NCI-H82 (cell line): Measurements from ENCODE around the gene MIXL1.
"Not testable (repeated sequence)": the region's sequence is repeated elsewhere in the genome, so short reads cannot be mapped to it uniquely, and the experiment has no call there.

ENCODE experiments used
- DNase-seq: peaks from one replicate; lab custom pipeline; 2025; lab: John Stamatoyannopoulos, UW

MIXL1 gene

DNA sequence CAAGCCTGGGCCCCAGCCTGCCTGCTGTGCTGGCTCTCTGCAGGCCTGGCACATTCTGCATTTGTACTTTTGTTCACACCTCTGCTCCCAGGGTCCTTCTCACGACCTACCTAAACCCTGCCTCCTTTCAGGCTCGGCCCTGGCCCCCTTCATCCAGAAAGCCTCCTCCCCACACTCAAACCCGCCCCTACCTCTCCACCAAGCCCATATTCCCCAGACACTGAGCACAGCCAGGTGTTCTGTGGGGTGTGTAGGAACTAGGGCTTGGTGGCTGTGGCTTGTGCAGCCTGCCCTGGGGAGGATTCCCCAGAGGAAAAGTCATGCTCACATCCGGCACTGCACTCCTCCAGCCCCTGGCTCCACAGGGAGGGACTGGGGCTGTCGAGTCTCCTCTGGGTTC, 8.2 kb upstream of the MIXL1 start:
- no peak for DNase-seq

DNA sequence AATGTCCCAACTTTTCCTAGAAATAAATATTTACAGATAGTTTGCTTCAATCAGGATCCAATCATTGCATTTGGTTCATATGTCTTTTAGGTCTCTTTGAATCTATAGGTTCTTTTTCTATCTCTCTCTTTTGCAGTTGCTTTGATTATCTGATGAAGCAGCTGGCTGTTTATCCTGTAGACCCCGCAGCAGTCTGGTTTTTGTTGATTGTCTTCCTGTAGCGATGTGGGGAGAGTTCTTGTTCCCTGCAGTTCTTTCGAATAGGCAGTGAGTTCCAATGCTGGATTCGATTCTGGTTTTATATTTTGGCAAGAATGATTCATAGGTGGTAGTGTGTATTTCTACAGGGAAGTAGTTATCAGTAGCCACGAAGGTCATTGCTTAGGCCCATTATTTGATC, 7.4 kb upstream of the MIXL1 start:
- no peak for DNase-seq

DNA sequence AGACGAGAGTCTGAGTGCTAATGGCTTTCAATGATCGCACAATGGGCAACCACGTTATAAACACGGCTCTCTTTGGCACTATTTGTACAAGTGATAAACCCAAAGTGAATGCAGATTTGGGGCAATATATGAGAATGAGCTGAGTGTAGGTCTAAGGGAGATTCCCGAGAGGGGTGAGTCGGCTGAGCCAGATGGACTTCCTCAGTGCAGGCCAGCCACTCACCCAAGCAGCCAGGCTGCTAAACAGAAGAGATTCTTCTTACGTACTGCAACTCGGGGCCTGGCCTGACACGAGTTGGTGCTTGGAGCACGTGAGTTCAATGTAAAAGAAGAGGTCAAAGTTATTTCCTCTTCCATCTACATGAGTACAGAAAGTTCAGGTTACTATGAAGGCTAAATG, 6.2 kb upstream of the MIXL1 start:
- no peak for DNase-seq

DNA sequence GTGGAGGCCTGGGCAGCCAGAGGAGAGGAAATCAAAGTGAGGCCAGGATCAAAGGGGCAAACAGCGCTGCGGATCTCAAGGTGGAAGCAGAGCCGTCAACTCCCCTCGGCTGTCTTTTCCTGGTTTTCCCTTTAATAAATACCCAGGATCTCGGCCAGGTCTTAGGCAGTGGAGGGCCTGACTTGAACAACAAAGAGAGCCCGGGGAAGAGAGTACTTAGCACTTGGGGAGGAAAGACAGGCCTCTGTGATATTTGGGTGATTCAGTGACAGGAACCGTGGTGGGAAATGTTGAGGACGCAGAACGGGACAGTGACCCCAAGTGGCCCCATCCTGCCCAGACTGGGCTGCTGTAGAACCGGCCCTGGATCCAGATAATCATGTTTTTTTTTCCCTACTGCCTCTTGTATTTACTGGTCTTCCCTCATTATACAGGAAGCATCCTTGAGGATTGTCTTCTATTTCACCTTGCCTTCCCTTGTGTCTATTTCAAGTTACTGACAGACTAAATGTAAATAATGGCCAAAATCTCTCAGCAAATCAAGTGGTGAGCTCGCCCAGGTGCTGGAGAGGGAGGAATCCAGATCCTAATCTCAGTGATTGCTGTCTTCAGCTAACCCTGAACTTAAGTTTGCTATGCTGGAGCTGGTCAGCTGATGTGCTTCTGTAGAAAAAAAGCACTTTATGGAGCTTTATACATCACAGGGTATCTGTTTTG, 2.8 kb upstream of the MIXL1 start:
- no peak for DNase-seq

DNA sequence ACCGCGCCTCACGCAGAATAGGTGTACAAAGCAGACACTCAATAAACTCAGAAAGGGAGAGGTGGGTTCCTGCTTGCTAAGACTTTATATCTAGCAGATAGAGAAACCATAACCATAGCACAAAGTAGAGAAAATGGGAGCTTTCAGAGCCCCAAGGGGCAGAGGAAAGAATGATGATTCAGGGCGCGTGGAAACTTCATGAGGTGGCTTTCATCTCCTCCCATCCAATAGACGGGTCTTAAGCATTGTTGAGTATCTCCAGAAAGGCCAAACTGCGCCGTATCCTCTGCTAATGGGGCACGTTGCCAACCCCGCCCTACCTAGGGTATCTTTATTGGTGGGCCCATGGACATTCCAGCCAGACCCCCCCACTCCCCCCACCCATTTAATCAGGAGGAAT, 778 bp upstream of the MIXL1 start:
- DNase-seq = no peak

DNA sequence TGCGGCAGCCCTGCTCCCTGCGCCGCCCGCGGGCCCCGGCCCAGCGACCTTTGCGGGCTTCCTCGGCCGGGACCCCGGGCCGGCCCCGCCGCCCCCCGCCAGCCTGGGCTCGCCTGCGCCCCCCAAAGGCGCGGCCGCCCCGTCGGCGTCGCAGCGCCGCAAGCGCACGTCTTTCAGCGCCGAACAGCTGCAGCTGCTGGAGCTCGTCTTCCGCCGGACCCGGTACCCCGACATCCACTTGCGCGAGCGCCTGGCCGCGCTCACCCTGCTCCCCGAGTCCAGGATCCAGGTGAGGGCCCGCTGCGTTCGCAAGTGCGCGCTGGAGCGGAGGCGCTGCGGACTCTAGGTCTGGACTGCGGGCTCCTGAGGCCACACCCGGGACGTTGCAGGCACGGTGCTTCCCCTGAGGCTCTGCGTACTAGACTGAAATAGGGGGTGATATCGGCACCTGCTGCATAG, 351 bp downstream of the MIXL1 start:
- DNase-seq = peak; percentile 68

DNA sequence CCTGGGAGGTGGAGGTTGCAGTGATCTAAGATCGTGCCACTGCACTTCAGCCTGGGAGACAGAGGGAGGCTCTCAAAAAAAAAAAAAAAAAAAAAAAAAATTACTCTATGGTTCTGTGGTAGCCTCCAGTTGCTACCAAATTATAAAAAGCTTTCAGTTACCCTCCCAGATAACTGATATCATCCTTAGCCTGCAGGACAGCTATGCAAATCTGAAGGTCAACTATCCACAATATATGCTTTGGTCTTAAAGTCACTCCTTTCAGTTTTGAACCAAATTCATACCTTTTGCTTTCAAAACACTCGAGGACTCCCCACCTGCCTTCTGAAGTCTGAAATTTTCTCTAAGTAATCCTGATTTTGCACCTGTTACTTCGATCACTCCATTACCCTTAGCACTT, 3.1 kb downstream of the MIXL1 start:
- DNase-seq = no peak

DNA sequence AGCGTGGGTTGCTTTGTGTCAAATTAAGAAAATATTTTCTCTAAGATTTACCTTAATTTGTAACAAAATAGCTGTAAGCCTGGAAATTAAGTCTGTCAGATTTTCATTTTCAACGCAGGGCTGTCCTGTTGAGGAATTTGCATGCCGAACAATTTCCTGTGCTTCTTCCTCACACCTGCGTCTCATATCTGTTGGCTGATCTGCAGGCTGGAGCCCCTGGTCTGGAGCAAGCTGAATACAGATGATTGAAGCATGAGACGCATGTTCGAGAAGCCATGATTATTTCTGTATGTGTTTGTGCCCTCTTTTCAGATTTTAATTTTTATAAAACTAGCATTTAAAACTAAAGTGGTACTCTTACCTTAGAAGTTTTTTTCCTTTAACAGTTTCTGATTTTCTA, 9.8 kb downstream of the MIXL1 start:
- DNase-seq = no peak

DNA sequence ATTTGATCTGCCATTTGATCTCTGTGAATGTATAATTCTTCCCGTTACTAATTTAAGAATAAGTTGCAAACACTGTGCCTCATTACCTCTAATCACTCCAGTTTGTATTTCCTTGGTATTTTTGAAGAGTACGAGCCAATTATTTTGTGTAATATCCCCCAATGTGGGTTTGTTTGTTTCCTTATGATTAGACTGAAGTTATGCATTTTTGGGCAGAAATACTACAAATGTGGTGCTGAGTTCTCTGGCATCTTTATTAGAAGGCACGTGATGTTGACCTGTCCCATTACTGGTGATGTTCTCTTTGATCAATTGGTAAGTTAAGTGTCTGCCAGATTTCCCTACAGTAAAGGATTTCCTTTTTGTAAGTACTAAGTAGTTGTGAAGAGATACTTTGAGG, 10.3 kb downstream of the MIXL1 start:
- DNase-seq = no peak

DNA sequence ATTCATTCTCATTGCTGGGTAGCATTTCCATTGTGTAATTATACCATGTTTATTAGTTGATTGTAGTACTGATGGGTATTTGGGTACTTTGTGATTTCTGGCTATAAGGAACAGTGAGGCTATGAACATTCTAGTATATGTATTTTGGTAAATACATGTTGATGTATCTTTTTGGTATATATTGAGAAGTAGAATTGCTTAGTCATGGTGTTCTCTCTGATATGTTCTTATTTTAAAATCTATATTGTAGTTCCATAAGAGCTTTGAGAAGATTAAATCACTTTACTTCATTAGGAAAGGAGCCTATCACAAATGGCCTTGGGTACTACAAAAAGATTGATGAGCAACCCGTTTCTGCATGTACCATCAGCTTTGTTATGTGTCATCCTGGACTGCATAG, 13.4 kb downstream of the MIXL1 start:
- no peak for DNase-seq

DNA sequence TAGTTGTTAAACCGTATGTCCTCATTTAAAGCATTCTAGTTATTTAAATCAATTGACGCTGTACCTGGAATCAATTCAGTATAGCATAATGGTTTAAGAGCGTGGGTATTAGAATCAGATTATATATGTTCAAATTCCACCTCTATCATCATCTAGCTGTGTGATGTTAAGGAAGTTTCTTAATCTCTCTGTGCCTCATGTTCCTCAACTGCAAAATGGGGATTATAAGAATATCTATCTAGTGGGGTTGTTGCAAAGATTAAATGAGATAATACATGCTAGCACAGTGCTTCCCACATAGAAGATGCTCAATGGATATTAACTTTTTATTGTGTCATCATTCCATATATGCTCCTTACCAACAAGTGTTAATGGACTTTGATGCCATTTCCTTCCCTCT, 16.0 kb downstream of the MIXL1 start:
- DNase-seq = no peak

DNA sequence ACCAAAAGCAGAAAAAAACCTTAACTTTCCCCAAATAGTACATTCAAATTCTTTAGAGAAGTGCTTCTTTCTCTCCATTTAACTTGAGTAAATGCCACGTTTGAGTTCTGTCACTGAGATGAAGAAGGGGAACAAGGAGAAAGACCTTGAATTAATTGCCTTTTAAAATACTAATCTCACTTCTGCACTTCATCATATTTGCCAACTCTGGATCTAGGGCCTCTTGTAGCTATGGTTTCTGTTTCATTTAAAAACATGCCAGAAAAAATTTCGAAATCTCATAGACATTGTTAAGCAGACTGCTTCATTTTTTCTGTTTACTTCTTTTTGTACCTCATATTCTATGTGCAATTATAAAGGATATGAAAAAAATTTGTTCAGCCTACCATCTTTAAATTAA, 24.6 kb downstream of the MIXL1 start:
- DNase-seq = no peak

DNA sequence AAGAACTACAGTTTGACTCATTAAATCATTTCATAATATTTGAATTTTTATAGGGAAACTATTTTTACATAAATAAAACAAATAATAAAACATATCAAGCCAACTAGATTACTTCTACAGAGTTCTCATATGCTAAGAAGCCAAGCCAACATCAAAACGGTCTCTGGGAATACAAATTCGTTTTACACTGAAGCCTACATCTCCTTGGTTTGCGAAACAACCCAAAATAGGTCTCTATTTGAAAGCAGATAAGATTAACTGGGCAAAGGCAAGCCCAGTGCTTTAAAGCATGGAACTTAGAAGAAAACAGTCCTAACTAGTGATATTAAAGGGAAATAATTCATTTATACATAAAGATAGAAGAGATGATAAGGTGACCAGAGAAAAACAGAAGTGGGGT, 25.3 kb downstream of the MIXL1 start:
- no peak for DNase-seq

DNA sequence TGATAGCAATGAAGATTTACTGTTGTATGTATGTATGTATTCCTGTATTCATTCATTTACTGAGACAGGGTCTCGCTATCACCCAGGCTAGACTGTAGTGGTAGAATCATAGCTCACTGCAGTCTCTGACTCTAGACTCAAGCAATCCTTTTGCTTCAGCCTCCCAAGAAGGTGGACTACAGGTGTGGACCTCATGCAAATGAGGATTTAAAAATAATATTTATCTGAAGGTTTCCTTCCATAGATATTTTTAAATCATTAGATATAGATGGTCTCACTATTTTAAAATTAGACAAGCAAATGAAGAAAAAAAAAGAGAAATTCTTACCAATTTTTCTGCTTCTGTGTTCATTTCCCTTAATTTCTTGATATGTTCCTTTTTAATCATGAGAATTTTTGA, 27.0 kb downstream of the MIXL1 start:
- DNase-seq = no peak

DNA sequence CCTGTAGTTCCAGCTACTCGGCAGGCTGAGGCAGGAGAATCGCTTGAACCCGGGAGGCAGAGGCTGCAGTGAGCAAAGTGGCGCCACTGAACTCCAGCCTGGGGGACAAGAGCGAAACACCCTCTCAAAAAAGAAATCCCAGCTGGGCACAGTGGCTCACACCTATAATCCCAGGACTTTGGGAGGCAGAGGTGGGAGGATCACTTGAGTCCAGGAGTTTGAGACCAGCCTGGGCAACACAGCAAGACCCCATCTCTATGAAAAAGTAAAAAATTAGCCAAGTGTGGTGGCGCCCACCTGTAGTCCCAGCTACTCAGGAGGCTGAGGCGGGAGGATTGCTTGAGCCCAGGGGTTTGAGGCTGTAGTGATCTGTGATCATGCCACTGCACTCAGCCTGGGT, 29.4 kb downstream of the MIXL1 start:
- not testable (repeated sequence) for DNase-seq

DNA sequence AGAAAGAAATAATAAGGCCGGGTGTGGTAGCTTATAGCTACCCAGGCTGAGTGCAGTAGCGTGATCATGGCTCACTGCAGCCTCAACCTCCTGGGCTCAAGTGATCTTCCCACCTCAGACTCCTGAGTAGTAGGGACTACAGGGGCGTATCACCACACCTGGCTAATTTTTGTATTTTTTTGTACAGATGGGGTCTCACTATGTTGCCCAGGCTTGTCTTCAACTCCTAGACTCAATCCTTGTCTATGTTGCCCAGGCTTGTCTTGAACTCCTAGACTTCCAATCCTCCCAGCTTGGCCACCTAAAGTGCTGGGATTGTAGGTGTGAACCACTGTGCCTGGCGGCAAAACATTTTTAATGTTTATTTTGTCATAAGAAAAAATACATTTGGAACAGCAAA, 30.5 kb downstream of the MIXL1 start:
- no peak for DNase-seq

DNA sequence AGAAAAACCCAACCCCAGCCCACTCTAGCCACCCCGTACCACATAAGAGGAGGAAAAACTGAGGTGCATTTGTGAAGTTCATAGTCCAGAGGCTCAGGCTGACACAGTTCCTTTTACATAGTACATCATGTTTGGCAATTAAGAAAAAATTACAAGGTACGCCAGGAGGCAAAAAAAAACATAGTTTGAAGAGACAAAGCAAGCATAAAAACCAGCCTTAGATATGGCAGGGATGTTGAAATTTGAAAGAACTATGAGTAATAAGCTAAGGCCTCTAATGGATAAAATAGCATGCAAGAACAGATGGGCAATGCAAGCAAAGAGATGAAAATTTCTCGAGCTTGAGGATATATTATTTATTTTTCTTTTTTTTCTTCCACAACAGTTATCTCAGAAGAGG, 31.9 kb downstream of the MIXL1 start:
- DNase-seq = no peak

DNA sequence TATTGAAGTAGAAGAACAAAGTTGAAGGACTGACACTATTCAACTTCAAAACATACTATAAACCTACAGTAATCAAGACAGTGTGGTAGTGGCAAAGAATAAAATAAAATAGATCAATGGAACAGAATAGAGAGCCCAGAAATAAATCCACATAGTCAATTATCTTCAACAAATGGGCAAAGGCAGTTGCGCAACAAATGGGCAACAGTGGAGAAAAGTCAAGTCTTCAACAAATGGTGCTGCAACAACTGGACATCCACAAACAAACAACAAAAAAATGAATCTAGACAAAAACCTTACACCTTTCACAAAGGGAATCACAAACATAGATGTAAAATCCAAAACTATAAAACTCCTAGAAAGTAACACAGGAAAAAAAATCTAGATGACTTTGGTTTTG, 38.4 kb downstream of the MIXL1 start:
- DNase-seq = no peak

DNA sequence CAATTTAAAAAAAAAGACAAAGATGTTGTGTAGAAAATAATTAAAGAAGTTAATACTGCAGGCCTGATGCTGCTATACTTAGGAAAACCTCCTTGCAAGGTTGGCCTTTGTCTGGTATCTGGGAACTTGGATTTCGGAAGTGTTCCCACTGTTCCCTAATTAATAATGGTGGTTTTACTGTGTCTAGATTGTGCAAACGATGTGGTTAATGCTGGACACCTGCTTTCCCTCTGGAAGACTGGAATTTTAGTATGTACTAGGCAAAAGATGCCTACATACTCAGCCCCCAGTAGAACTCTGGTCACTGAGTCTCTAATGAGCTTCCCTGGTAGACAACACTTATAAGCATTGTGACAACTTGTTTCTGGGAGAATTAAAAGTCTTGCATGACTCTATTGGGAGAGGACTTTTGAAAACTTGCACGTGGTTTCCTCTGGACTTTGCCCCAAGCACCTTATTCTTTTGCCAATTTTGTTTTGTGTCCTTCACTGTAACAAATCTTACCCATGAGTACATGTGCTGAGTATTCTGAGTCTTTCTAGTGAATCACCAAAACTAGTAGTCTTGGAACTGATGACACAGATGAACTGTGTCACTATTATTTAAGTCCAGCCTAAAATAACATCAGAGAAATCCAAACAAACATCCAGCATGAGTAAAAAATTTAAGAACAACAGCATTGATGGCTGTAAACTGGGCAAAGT, 45.1 kb downstream of the MIXL1 start:
- DNase-seq = no peak

DNA sequence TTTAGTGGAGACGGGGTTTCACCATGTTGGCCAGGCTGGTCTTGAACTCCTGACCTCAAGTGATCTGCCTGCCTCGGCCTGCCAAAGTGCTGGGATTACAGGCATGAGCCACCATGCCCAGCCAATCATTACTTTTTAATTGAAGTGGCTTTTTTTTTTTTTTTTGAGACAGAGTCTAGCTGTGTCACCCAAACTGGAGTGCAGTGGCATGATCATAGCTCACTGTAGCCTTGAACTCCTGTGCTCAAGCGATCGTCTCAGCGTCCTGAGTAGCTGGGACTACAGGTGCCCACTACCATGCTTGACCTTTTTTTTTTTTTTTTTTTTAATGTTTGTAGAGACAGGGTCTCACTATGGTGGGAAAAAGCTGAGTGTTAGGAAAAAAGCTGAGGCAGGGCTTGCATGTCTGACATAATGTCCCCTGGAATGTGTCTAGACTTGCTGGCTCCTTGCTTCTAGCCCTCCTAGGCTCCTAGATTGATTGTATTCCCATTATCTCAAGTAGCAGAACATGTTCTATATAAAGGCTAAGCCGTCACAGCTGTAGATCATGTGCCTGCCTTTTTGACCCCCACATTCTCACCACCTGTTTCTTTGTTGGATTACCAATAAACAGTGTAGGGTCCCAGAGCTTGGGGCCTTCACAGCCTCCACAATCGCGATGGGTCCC, 48.9 kb downstream of the MIXL1 start:
- DNase-seq = peak; percentile 81

DNA sequence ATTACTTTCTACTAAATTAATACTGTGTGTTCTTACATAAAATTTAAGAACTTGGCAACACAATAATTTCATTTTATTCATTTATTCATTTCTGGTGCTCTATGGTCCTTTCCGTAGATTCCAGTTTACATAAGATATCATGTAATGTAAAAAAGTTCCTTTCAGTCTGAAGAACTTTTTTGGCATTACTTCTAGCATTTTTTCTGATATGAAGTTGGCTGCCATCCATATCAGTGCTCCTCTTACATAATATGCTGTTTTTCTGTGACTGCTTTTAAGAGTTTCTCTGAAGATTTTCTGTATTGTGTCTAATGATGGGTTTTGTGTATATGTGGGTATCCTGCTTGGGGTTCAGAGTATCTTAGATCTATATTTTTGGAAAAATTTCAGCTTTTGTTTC, 50.7 kb downstream of the MIXL1 start:
- no peak for DNase-seq

DNA sequence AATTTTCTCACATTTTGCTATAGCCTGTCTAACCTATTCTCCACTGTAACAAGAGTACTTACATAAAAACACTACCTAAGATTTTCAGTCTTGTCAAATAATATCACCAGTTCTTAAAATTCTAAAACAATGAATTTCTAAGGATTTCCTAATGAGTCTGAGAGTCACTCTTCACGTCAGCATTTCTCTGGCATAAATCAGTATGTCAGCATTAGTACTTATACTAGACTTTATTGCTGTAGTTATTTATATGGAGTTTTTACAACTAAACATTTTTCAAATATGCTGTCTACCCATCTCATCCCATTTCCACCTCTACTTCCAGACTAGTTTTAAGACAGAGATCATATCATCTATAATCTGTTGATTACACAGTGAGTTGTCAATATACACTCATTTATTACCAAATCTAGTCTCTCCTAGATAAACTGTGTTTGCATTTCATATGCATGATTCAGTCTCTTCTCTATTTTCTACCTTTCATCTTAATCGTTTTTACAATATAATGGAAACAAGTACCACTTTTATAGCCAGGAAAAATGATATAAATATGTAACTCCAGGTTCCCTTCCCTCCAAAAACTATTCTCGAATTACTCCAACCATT, 52.7 kb downstream of the MIXL1 start:
- DNase-seq = no peak
